ENCODE results near the gene NAIF1.
A peak's percentile ranks its signal among the peaks of the same experiment; 100 is the strongest.
"Not testable (repeated sequence)": the region's sequence is repeated elsewhere in the genome, so short reads cannot be mapped to it uniquely, and the experiment has no call there.

The NAIF1 gene

DNA sequence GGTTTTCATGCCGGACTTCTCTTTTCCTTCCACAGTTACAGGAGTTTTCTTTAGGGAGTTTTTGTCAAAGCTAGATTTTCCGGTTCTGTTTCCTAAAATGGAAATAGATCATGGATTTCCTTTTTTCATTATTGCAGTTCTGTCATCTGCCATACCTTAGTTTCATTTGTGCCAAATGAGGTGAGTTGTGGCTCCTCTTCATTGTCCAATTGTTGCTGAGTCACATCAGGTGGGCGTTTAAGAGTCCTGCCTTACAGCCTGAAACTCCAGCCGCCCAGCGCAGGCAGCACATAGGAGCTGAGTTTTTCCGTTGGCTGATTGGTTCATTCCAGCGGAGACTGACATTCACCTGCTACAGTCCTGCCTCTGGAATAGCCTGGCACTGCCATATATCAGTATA is 15.0 kb upstream of the NAIF1 start:
- no peak for DNase-seq

- DNase-seq = no peak
Measured at GRCh38 chr9:128081056-128081455, 13.9 kb upstream of the NAIF1 start.

- no peak for DNase-seq
Measured at GRCh38 chr9:128080206-128080605, 13.1 kb upstream of the NAIF1 start.

GRCh38 chr9:128078504-128079434 is 11.6 kb upstream of the NAIF1 start:
- DNase-seq = no peak

GRCh38 chr9:128077847-128078503 is 10.9 kb upstream of the NAIF1 start:
- no peak for DNase-seq

GRCh38 chr9:128073253-128073886 is 6.2 kb upstream of the NAIF1 start:
- no peak for DNase-seq

- no peak for DNase-seq
Measured at GRCh38 chr9:128072144-128073021, 5.3 kb upstream of the NAIF1 start.

DNA sequence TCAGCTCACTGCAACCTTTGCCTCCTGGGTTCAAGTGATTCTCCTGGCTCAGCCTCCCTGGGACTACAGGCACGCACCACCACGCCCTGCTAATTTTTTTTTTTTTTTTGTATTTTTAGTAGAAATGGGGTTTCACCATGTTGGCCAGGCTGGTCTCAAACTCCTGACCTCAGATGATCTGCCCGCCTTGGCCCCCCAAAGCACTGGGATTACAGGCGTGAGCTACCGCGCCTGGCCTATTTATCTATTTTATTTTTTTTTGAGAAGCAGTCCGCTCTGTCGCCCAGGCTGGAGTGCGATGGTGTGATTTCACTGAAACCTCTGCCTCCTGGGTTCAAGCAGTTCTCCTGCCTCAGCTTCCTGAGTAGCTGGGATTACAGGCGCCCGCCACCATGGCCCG is 4.4 kb upstream of the NAIF1 start:
- not testable (repeated sequence) for DNase-seq

- no peak for DNase-seq
Measured at GRCh38 chr9:128070874-128071273, 3.8 kb upstream of the NAIF1 start.

DNA sequence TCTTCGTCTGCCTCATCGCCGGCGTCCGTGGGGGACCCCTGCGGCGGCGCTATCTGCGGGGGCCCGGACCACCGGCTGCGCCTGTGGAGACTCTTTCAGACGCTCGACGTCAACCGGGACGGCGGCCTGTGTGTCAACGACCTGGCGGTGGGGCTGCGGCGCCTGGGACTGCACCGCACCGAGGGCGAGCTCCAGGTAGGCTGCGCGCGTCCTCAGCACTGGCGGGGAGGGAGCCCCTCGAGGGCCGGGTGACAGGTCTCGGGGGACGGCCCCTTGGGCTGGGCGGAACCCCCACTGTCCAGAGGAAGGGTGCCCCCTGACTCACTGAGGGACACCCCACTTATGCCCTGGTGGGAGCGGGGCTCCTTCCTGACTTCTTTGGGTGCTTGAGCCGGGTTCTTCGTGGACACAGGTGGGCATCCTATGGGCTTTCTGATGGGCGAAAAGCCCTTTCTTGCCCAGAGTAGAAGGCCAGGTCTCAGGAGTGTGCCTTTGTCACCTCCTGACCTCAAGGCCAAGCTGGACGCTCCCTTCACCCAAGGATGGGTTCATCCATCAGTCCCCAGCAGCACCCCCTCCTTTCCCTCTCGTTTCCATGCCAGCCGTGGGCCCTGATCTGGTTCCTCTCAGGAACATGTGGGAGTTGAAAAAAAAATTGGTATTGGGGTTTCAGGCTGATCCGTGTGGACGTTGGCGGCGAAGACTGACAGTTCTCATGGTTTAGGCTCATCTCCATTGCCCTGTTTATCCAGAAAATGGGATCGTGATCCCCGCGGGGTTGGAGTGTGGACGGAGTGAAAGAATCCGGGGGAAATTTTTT is 1.5 kb upstream of the NAIF1 start:
- DNase-seq = no peak

DNA sequence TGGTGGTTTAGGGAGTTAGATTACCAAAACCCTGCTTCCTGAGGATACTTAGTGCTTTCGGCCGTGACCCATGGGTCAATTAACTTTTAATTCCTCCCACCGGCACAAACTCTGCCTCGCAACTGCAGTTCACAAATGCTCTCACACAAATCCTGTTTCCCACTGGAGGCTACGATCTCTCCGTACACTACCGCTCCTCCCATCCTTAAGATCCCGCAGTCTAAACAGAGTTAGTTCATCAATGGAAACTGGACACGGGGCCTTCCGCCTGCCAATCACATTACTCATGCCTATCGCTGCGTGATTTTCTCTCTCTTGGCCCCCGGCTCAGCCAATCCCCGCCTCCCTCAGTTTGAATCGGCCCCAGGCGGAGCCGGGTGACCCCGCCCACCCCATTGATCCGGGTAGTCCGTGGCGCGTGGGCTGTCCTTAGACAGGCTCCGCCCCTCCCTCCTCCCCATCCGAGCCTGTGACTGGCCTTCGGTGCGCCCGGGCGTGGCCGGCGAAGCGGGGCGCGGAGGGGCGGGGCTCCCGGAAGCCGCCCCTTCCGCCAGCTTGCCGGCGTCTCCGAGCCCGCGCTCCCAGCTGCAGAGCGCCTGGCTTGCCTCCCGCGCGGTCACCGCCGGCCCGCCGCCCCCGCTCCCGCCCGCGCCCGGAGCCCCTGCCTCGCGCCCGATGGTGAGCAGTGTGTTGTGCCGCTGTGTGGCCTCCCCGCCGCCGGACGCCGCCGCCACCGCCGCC is 695 bp upstream of the NAIF1 start, which contains the start of gene SLC25A25:
TSS of gene SLC25A25 (plus strand) at position 588 of the 741 bp plus-strand sequence. CDS start at position 676, 88 bp downstream.
- peak; percentile 99 for DNase-seq

GRCh38 chr9:128065907-128066712 is 1.0 kb downstream of the NAIF1 start:
- no peak for DNase-seq

DNA sequence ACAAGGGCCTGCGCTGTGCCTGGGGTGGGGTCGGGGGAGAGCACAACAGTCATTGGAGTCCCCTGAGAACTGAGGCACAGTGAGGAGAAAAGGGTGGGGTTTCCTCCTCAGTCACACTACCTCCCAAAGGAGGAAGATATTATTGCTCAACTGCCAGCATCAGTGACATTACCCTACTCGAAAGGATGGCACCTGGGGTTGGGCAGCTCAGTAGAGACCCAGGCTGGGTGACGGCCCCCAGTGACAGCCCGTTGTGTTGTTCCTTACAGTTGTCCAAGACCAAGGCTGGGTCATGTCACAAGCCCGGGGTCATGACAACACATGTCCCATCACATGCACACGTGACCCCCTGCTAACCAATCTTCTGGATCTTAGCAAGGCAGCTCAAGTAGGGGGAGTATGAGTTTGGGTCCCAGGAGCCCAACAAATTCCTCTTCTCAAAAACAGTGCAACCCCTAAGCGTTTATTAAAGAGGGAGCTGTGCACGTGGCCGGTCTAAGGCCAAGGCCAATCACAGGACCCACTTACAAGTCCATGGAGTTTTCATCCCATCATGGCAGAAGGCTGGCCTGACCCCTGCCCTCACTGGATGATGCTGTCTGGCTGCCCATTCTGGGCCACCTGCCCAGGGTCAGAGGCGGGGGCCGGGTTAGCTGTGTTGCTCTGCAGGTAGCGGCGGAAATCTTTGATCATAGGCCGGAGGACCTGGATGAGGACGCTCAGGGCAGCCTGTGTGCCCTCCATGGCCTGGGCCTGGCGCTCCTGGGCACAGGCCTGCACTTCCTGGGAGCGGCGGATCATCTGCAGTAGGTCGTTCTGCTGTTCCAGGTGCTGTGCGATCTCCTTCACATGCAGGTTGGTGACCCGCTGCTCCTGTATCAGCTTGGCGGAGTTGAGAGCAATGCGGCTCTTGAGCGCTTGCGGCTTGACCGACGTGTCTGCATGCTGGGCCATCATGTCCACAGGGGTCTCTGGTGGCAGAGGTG is 4.0 kb downstream of the NAIF1 start:
- no peak for DNase-seq

DNA sequence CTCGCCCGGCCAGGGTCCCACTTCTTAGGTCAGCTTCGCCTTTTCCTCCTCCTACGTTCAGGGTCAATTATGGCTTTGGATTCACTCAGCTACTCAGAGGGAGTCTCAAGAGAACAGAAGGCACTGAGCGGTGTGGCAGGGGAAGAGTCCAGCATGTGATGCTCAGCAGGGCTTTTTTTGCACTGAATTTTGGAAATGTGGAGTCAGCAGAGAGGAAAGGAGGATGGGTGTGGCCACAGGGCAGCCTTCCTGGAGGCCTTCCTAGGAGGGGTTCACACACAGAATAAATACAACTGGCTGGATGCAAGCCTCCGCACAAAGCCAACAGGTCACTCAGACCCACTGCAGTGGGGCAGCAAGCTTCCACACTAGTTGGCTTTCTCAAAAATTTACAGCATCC is 4.8 kb downstream of the NAIF1 start:
- no peak for DNase-seq

GRCh38 chr9:128061275-128061960 is 5.7 kb downstream of the NAIF1 start:
- DNase-seq = peak; percentile 50

DNA sequence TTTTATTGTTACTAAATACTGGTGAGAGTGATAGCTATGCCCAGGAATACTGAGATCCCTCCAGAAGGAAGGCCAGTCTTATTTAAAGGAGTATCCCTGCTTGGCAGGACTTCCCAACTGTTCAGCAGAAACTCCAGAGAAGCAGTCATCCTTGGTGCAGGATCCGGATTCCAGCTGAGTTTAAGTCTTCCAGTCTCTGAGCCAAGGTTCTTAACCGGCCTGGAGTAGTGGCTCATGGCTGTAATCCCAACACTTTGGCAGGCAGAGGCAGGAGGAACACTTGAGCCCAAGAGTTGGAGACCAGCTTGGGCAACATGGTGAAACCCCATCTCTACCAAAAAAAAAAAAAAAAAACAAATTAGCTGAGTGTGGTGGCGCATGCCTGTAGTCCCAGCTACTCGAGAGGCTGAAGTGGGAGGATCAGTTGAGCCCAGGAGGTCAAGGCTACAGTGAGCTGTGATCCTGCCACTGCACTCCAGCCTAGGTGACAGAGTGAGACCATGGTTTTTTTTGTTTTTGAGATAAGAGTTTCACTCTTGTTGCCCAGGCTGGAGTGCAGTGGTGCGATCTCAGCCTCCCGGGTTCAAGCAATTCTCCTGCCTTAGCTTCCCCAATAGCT is 7.6 kb downstream of the NAIF1 start:
- no peak for DNase-seq

GRCh38 chr9:128057724-128058409 is 9.3 kb downstream of the NAIF1 start:
- no peak for DNase-seq
